Measurements from ENCODE around the gene TRIB2.
A peak's percentile ranks its signal among the peaks of the same experiment; 100 is the strongest.

Gene TRIB2

GRCh38 chr2:12754643-12755042 lies 37.9 kb downstream of the TRIB2 start:
- no peak for DNase-seq

- DNase-seq, result no peak
Measured at GRCh38 chr2:12755384-12755783, 38.6 kb downstream of the TRIB2 start.

GRCh38 chr2:12759248-12759647 lies 42.5 kb downstream of the TRIB2 start:
- DNase-seq, result peak; percentile 97

GRCh38 chr2:12761104-12761503 lies 44.4 kb downstream of the TRIB2 start:
- DNase-seq, result peak; percentile 28

GRCh38 chr2:12762337-12762736 lies 45.6 kb downstream of the TRIB2 start:
- DNase-seq, result no peak

GRCh38 chr2:12762976-12763375 lies 46.2 kb downstream of the TRIB2 start:
- DNase-seq, result peak; percentile 55

GRCh38 chr2:12763486-12763885 lies 46.8 kb downstream of the TRIB2 start:
- no peak for DNase-seq

- peak; percentile 82 for DNase-seq
Measured at GRCh38 chr2:12764075-12764730, 47.5 kb downstream of the TRIB2 start.

GRCh38 chr2:12764849-12765605 lies 48.3 kb downstream of the TRIB2 start:
- DNase-seq, result peak; percentile 63

- peak; percentile 87 for DNase-seq
Measured at GRCh38 chr2:12766421-12766879, 49.7 kb downstream of the TRIB2 start.

GRCh38 chr2:12767541-12767940 lies 50.8 kb downstream of the TRIB2 start:
- no peak for DNase-seq

GRCh38 chr2:12767996-12768624 lies 51.4 kb downstream of the TRIB2 start:
- DNase-seq, result peak; percentile 37

- DNase-seq, result peak; percentile 60
Measured at GRCh38 chr2:12769492-12770105, 52.9 kb downstream of the TRIB2 start.

- no peak for DNase-seq
Measured at GRCh38 chr2:12770300-12770968, 53.7 kb downstream of the TRIB2 start.

GRCh38 chr2:12771154-12771553 lies 54.4 kb downstream of the TRIB2 start:
- no peak for DNase-seq

GRCh38 chr2:12773586-12774394 lies 57.1 kb downstream of the TRIB2 start:
- no peak for DNase-seq

GRCh38 chr2:12774395-12774727 lies 57.6 kb downstream of the TRIB2 start:
- DNase-seq, result peak; percentile 85

GRCh38 chr2:12776521-12776961 lies 59.8 kb downstream of the TRIB2 start:
- no peak for DNase-seq

GRCh38 chr2:12778369-12778768 lies 61.6 kb downstream of the TRIB2 start:
- DNase-seq, result peak; percentile 53

GRCh38 chr2:12778811-12779579 lies 62.3 kb downstream of the TRIB2 start:
- DNase-seq, result no peak

- no peak for DNase-seq
Measured at GRCh38 chr2:12781329-12781728, 64.6 kb downstream of the TRIB2 start.

Data from fibroblast of skin of right biceps (primary cell).